DND-41 (cell line): ENCODE data around the gene CCDC110.

Experiments used
- ATAC-seq: fragments of 200-7000 bp; cut with Tn5 transposase; 3 replicates; pipeline ENCODE4 v1.9.1; 2021; ENCODE audit warnings: low read depth; ENCODE audit not compliant: insufficient read depth
- DNase-seq: peaks from one replicate; pipeline ENCODE4 v3.0.0-alpha.2; 2020
- H2AFZ ChIP-seq: 2 replicates; pipeline ENCODE4 v1.6.0; 2012; ENCODE audit warnings: low read depth, low read length
- H3K27ac ChIP-seq: 2 replicates; pipeline ENCODE4 v1.5.1; 2012; ENCODE audit warnings: low read length, inconsistent platforms
- H3K27me3 ChIP-seq: fragments of 200-600 bp; sonication (generic); 2 replicates; pipeline ENCODE4 v1.6.0; 2012; ENCODE audit warnings: low read length, mild to moderate bottlenecking, inconsistent platforms; ENCODE audit not compliant: insufficient read depth, poor library complexity
- H3K36me3 ChIP-seq: 2 replicates; pipeline ENCODE4 v1.5.1; 2012; ENCODE audit warnings: low read length, inconsistent platforms; ENCODE audit not compliant: insufficient read depth
- H3K4me1 ChIP-seq: 2 replicates; pipeline ENCODE4 v1.5.1; 2012; ENCODE audit warnings: mild to moderate bottlenecking, low read length; ENCODE audit not compliant: insufficient read depth
- H3K4me2 ChIP-seq: 2 replicates; pipeline ENCODE4 v1.6.0; 2012; ENCODE audit warnings: mild to moderate bottlenecking, moderate library complexity, low read length, inconsistent platforms; ENCODE audit not compliant: insufficient read depth
- H3K4me3 ChIP-seq, 2 experiments: fragments of 200-600 bp in 1 of 2; shearing (Covaris generic) in 1 of 2; 2 replicates each; pipeline ENCODE4 v1.5.1; 2012 to 2016; ENCODE audit warnings: inconsistent platforms in 2 of 2, low read length in 2 of 2, mild to moderate bottlenecking in 2 of 2, low read depth in 1 of 2, moderate library complexity in 1 of 2
- H3K79me2 ChIP-seq: 2 replicates; pipeline ENCODE4 v1.6.0; 2012; ENCODE audit warnings: low read length, inconsistent platforms; ENCODE audit not compliant: insufficient read depth
- H3K9ac ChIP-seq: 2 replicates; pipeline ENCODE4 v1.6.0; 2012; ENCODE audit warnings: low read depth, mild to moderate bottlenecking, inconsistent platforms, low read length, moderate library complexity
- H3K9me3 ChIP-seq: 2 replicates; pipeline ENCODE4 v1.5.1; 2012; ENCODE audit warnings: low read length, moderate library complexity, mild to moderate bottlenecking, inconsistent platforms; ENCODE audit not compliant: insufficient read depth, severe bottlenecking
- H4K20me1 ChIP-seq: 2 replicates; pipeline ENCODE4 v1.6.0; 2012; ENCODE audit warnings: low read length; ENCODE audit not compliant: insufficient read depth
- CTCF ChIP-seq: IDR thresholded peaks from 2 replicates; pipeline ENCODE4 v1.5.1; 2012; ENCODE audit warnings: borderline replicate concordance, low read length, moderate library complexity, mild to moderate bottlenecking; ENCODE audit not compliant: poor library complexity, severe bottlenecking; ENCODE audit errors: extremely low read depth
- EZH2 ChIP-seq: IDR thresholded peaks from 3 replicates; pipeline ENCODE4 v1.6.1; 2012; ENCODE audit warnings: borderline replicate concordance, low read depth, mild to moderate bottlenecking, moderate library complexity, low read length, inconsistent platforms; ENCODE audit not compliant: severe bottlenecking

Gene CCDC110

DNA sequence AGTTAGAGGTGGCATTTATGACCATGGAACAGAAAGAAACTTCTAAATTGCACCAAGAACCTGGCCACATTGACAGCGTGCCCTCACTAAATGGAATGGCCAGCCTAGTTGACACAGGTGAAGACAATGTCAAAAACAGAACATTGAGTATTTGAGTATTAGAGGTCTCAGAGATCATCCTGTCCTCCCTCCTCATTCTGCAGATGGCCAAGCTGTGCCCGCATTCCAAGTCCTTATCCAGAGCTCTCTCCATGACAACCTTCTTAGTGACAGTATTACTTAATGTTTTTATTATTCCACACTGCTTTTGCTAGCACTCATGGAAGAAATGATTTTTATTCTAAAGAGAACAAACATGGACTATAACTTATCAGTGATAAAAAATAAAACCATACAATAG lies 9.9 kb upstream of the CCDC110 start:
- H2AFZ ChIP-seq, result no peak overlapping the region
- H3K9ac ChIP-seq, result no peak overlapping the region
- no peak overlapping the region for H3K4me2 ChIP-seq
- ATAC-seq (no peak), DNase-seq (no peak)
- no peak overlapping the region for H3K4me3 ChIP-seq
- H4K20me1 ChIP-seq, result no peaks in the 10 kb centered on the region
- no peaks in the 10 kb centered on the region for H3K36me3 ChIP-seq
- no peaks in the 10 kb centered on the region for H3K9me3 ChIP-seq
- H3K27me3 ChIP-seq, result no peaks in the 10 kb centered on the region
- no peaks in the 10 kb centered on the region for H3K4me1 ChIP-seq
- H3K79me2 ChIP-seq, result no peaks in the 10 kb centered on the region
- no peak for TF ChIP-seq CTCF
- no peak for TF ChIP-seq EZH2
- no peak overlapping the region for H3K27ac ChIP-seq

- no peak overlapping the region for H3K4me3 ChIP-seq
- H3K79me2 ChIP-seq, result no peaks in the 10 kb centered on the region
- H3K27ac ChIP-seq, result no peak overlapping the region
- H3K9me3 ChIP-seq, result no peaks in the 10 kb centered on the region
- H3K9ac ChIP-seq, result no peak overlapping the region
- H2AFZ ChIP-seq, result no peak overlapping the region
- TF ChIP-seq EZH2, result no peak
- H3K36me3 ChIP-seq, result no peaks in the 10 kb centered on the region
- no peaks in the 10 kb centered on the region for H3K4me1 ChIP-seq
- DNase-seq (no peak), ATAC-seq (no peak)
- H4K20me1 ChIP-seq, result no peaks in the 10 kb centered on the region
- no peak overlapping the region for H3K4me2 ChIP-seq
- H3K27me3 ChIP-seq, result no peaks in the 10 kb centered on the region
Measured at GRCh38 chr4:185480016-185480732, 8.6 kb upstream of the CCDC110 start.

GRCh38 chr4:185479507-185479971 lies 8.0 kb upstream of the CCDC110 start:
- Histone ChIP-seq H3K4me2 (no peak overlapping the region), H3K79me2 (no peaks in the 10 kb centered on the region), H4K20me1 (no peaks in the 10 kb centered on the region), H3K36me3 (no peaks in the 10 kb centered on the region), H3K4me1 (no peaks in the 10 kb centered on the region), H3K27me3 (no peaks in the 10 kb centered on the region), H2AFZ (no peak overlapping the region), H3K4me3 (no peak overlapping the region), H3K9me3 (no peaks in the 10 kb centered on the region), H3K9ac (no peak overlapping the region), H3K27ac (no peak overlapping the region)
- no peak for TF ChIP-seq CTCF
- TF ChIP-seq EZH2, result no peak
- ATAC-seq (no peak), DNase-seq (no peak)

GRCh38 chr4:185473247-185473646 lies 1.7 kb upstream of the CCDC110 start:
- TF ChIP-seq EZH2, result no peak
- TF ChIP-seq CTCF, result no peak
- H3K9me3 ChIP-seq, result no peaks in the 10 kb centered on the region
- no peak overlapping the region for H3K4me3 ChIP-seq
- no peak overlapping the region for H3K9ac ChIP-seq
- no peaks in the 10 kb centered on the region for H3K4me1 ChIP-seq
- no peaks in the 10 kb centered on the region for H3K79me2 ChIP-seq
- H3K27me3 ChIP-seq, result no peaks in the 10 kb centered on the region
- H3K27ac ChIP-seq, result no peak overlapping the region
- no peaks in the 10 kb centered on the region for H4K20me1 ChIP-seq
- ATAC-seq (no peak), DNase-seq (no peak)
- H2AFZ ChIP-seq, result no peak overlapping the region
- H3K36me3 ChIP-seq, result no peaks in the 10 kb centered on the region
- H3K4me2 ChIP-seq, result no peak overlapping the region
